ENCODE results near the gene ZSCAN12. TPM values are rescaled to one million over a fixed set of nuclear protein-coding genes. Genes with fewer than 3 reads are reported as not detected.

The ZSCAN12 gene
- total RNA-seq = 3.5 and 7.7 TPM in 2 replicates

DNA sequence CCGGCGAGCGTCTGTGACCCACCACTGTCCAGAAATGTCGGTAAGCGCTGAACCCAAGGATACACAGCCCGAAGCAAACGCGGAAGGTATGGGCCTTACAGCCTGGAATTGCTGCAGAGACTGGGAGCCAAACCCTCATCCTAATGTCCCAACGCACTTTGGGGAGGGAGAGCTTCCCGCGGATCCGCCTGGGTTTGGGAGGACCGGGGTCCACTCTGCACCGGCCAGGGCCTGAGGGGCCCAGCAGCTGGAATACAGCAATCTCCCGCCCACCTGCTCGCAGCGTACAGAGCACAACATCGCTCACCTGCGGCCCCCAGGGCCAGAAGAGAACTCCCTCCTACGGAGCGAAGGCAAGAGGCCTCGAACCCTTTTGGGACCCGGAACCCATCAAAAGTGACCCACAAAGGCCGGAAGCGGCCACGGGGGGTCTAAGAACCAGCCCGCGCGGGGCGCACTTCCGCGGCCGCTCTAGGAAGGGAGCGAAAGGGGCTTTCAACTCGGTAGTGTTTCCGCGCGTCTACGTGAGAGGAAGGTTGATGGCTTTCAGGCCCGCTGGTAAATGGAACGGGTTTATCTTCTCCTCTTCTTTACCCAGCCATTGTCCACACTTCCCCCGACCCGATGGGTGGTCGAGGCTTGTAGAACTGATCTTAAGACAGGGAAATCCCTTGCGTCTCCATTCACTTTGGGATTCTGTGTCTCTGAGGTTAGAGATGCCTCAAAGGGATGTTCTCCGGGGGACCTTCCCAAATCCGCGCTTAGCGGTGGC is at the start of gene ZSCAN12:
Gene ZSCAN12, minus strand, starts transcription at position 398 of the 772 bp plus-strand sequence. CDS start 1,342 bp downstream, outside the sequence.

DNA sequence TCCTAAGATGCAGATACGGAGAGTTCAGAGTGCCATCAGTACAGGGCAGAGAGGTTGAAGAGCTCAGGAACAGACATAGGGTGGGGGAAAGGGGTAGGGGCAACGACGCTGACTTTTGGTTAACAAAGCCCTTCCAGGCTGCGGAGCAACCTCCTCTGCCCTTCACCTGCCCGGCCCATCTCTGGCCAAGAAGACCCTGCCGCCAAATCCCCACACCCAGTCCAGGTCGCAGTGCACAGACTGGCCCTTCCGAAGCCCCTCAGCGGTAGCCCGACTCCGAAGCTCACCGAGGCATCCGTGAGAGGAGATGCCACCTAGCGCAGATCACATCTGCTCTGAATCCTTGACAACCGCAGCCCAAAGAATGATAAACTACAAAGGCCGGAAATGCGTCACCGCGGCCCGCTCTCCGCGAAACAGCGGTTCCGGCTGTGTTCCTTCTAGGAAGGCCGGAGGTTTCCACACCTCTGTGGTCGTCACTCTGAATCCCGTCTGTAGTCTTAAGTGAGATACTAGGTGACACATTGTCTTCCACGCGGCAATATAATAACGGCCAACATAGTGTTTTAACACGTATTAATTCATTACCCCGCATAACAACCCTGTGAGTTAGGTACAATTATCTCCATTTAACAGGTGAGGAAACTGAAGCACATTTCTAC is 43.7 kb upstream of the ZSCAN12 start, which contains the start of gene ZSCAN23:
Gene ZSCAN23, minus strand, starts transcription at position 380 of the 662 bp plus-strand sequence. CDS start 7,225 bp downstream, outside the sequence.

DNA sequence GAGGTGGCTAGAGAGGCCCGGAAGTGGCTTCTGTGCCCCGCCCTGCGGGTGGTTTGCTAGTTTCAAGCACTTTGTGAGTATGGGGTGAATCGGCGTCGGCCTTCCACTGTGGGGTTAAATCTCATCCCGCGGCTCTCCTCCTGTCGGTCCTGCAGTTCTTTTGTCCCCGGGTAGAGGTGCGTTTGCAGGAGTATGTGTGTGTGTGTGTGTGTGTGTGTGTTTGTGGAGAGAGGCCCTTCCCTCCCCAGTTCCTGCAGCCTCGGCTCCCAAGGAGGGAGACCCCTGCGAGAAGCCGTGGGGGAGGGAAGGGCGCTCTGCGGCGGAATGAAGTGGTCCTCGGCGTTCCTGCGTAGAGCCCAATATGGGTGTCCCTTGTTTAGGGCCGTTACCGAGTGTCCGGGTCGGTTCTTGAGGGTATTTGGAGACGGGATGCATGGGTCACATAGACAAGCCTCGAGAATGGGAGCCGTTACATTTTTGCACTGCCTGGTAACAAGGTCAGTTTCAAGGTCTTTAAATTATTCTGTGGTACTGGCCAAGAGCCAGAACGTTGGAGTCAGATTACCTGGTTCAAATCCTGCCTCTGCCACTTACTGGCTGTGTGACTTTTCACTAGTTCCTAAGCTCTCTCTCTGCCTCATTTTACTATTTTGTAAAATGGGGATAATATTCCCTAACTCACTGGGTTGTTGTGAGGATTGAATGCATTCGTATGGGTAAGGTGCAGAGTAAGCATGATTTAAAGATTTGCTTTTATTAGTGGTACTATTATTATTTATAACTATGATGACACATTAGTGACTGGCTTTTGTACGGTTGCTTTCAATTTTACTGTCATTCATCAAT is 49.4 kb downstream of the ZSCAN12 start, which contains the start of gene ZKSCAN3:
Gene ZKSCAN3, plus strand, starts transcription at position 56 of the 846 bp plus-strand sequence. CDS start 9,640 bp downstream, outside the sequence.

DNA sequence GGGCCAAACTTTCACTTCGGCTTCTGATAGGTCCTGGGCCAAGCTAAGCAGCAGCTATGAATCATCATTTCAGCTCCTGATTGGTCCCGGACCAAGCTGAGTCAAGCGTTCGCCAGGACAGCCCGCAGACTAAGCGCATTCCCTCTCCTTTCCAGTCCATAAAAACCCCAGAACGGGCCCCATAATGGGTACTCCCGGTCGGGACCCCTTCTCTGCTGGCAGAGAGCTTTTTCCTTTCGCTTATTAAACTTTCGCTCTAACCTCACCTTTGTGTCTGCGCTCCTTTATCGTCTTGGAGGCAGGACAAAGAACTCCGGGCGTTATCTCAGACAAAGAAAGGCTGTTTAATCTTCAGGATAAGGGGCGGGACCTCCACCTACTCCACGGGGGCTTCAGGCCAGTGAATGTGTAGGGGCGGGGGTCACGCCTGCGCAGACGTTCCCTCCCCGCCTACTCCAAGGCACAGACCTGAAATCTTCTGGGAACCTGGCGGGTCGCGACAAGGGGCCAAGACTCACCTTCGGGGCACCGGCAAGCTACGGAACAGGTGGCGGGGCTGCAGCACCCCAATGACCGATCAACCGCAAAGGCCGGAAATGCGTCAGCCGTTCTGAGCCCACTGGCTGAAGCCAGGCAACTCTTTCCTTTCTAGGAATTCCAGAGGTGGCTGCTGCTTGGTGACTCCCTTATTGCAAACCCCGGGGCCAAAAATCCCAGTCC is 63.8 kb downstream of the ZSCAN12 start, which contains the start of gene ZSCAN31:
Gene ZSCAN31, minus strand, starts transcription at position 585 of the 720 bp plus-strand sequence. CDS start 6,465 bp downstream, outside the sequence.

Other genes starting within 250 kb of the ZSCAN12 start
- 10.1 and 10.3 TPM in 2 replicates for gene ZSCAN9, start 174.5 kb downstream of the ZSCAN12 start, total RNA-seq
- 3.9 and 5.3 TPM in 2 replicates for gene ZKSCAN4, start 147.5 kb downstream of the ZSCAN12 start, total RNA-seq
- gene NKAPL, start 140.4 kb downstream of the ZSCAN12 start, total RNA-seq = 2.3 and 2.5 TPM in 2 replicates
- gene ZSCAN26, start 132.6 kb downstream of the ZSCAN12 start, total RNA-seq = 6.7 and 12.5 TPM in 2 replicates
- gene PGBD1, start 118.2 kb downstream of the ZSCAN12 start, total RNA-seq = 7.2 and 8.0 TPM in 2 replicates
- gene ZSCAN31, start 63.6 kb downstream of the ZSCAN12 start, total RNA-seq = 1.9 and 5.1 TPM in 2 replicates
- 3.2 and 11.9 TPM in 2 replicates for gene ZKSCAN3, start 49.8 kb downstream of the ZSCAN12 start, total RNA-seq
- 1.2 and 6.5 TPM in 2 replicates for gene ZSCAN23, start 43.7 kb upstream of the ZSCAN12 start, total RNA-seq
- gene GPX6, start 116.0 kb upstream of the ZSCAN12 start, total RNA-seq = not detected in 2 replicates
- gene GPX5, start 126.1 kb upstream of the ZSCAN12 start, total RNA-seq = not detected in 2 replicates

Measured in epithelial cell of alveolus of lung (primary cell).